Sigmoid colon (tissue), 7 donors: ENCODE data around the gene SOAT2. TPM values are rescaled to one million over a fixed set of nuclear protein-coding genes. Genes with fewer than 3 reads are reported as not detected.

Experiments used
- DNase-seq: peaks from one replicate; pipeline ENCODE4 v3.0.0-alpha.2; 2019
- H3K27ac ChIP-seq, 4 donors: fragments of 200-600 bp; sonication (generic); one replicate each; pipeline ENCODE4 v1.5.1; 2016 to 2019; ENCODE audit warnings: mild to moderate bottlenecking in 1 of 4
- H3K27me3 ChIP-seq, 3 donors: fragments of 200-600 bp; sonication (generic); one replicate each; pipeline ENCODE4 v1.5.1; 2019; ENCODE audit warnings: mild to moderate bottlenecking in 1 of 3
- H3K36me3 ChIP-seq, 4 donors: fragments of 200-600 bp; sonication (generic); one replicate each; pipeline ENCODE4 v1.5.1; 2016 to 2019
- H3K4me1 ChIP-seq, 4 donors: fragments of 200-600 bp; sonication (generic); one replicate each; pipeline ENCODE4 v1.5.1; 2017 to 2019
- H3K4me3 ChIP-seq, 4 donors: fragments of 200-600 bp; sonication (generic); one replicate each; pipeline ENCODE4 v1.5.1; 2017 to 2019; ENCODE audit warnings: mild to moderate bottlenecking in 2 of 4, moderate library complexity in 1 of 4
- H3K9me3 ChIP-seq, 4 donors: fragments of 200-600 bp in 3 of 4; sonication (generic) in 3 of 4; one replicate each; pipeline versions ENCODE4 v1.5.1 to v1.6.1; 2013 to 2019
- EP300 ChIP-seq, 4 donors: sonication (generic); formaldehyde crosslinking; IDR thresholded peaks; one replicate each; pipeline ENCODE4 v1.6.1; 2017; ENCODE audit warnings: antibody characterized with exemption in 4 of 4
- POLR2A ChIP-seq, 2 donors: fragments of 450-650 bp; IDR thresholded peaks; one replicate each; pipeline ENCODE4 v1.6.1; 2016; ENCODE audit warnings: antibody characterized with exemption in 2 of 2, mild to moderate bottlenecking in 2 of 2, moderate library complexity in 2 of 2
- POLR2AphosphoS5 ChIP-seq, 4 donors: sonication (generic); formaldehyde crosslinking; IDR thresholded peaks; one replicate each; pipeline ENCODE4 v1.6.1; 2017; ENCODE audit warnings: antibody characterized with exemption in 4 of 4
- WGBS, 2 donors: extraction: QIAGEN DNeasy Blood & Tissue Kit; methylation state at CpG; one replicate each; pipeline ENCODE4 v1.1.7; 2013; 5-methylcytosine and 5-hydroxymethylcytosine counted together
- intact Hi-C: fragments of 100-400 bp; cut with DNase I; formaldehyde crosslinking; loops from one replicate; pipeline ENCODE4 v1.15.1; 2023
- polyA plus RNA-seq, 3 donors: library from polyadenylated mRNA; stranded (reverse); fragments of 200-250 nt; gene quantifications; one replicate each; pipeline ENCODE4 v1.2.3, GENCODE V29; 2013
- total RNA-seq, 4 donors: library from RNA; depleted of rRNA; stranded (reverse); fragments of >200 nt; gene quantifications; one replicate each; pipeline ENCODE4 v1.1.0, GENCODE V29; 2016
- TF ChIP-seq, protein P1 (sequence below), 4 experiments: fragments of 450-650 bp in 3 of 4; fragments of 200-600 bp in 1 of 4; IDR thresholded peaks; one replicate each; pipeline ENCODE4 v1.5.1; 2016 to 2019; ENCODE audit warnings: antibody characterized with exemption in 4 of 4, mild to moderate bottlenecking in 3 of 4, moderate library complexity in 2 of 4
- donor health status: healthy with polysubstance abuse.
- donor health status: Bipolar disorder and iron deficiency.
- donor health status: healthy.

SOAT2 gene
- total and polyA plus RNA-seq, 7 donors = 0.09 to 0.55 (median 0.41) TPM; not detected in 4

DNA sequence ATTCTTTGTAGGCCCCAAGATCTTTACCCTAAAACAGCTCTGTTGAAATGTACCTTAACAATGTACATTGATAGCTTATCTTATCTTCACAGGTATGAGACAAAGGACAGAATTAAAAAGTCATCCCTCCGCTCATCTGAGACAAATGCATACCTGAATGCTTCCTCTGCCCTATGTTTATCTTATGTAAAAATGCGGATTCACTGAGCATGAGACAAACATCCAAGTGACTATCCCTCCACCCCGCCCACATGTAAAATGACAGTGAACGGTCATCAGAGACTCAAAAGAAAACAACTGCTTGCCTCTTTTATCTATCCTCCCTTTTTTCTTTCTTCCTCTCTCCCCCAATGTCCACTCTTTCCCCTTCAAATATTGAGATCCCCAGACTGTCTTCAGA, 40.1 kb downstream of the SOAT2 start:
- DNase-seq = no peak
- Histone ChIP-seq H3K27me3 (no peaks in the 10 kb centered on the region), H3K9me3 (no peaks in the 10 kb centered on the region), H3K27ac (no peak overlapping the region), H3K36me3 (no peaks in the 10 kb centered on the region), H3K4me3 (no peak overlapping the region), H3K4me1 (no peaks in the 10 kb centered on the region)
- WGBS, 2 donors = 69 to 87% methylated on average over 4 of the region's 4 CpGs
- intact Hi-C loops = no loop called here
- TF ChIP-seq, protein P1, sequence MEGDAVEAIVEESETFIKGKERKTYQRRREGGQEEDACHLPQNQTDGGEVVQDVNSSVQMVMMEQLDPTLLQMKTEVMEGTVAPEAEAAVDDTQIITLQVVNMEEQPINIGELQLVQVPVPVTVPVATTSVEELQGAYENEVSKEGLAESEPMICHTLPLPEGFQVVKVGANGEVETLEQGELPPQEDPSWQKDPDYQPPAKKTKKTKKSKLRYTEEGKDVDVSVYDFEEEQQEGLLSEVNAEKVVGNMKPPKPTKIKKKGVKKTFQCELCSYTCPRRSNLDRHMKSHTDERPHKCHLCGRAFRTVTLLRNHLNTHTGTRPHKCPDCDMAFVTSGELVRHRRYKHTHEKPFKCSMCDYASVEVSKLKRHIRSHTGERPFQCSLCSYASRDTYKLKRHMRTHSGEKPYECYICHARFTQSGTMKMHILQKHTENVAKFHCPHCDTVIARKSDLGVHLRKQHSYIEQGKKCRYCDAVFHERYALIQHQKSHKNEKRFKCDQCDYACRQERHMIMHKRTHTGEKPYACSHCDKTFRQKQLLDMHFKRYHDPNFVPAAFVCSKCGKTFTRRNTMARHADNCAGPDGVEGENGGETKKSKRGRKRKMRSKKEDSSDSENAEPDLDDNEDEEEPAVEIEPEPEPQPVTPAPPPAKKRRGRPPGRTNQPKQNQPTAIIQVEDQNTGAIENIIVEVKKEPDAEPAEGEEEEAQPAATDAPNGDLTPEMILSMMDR (IDR thresholded peaks at IDR 0.05) = no peak
- no peak for TF ChIP-seq EP300 (IDR thresholded peaks at IDR 0.05)
- TF ChIP-seq POLR2A (IDR thresholded peaks at IDR 0.05) = no peak
- TF ChIP-seq POLR2AphosphoS5 (IDR thresholded peaks at IDR 0.05) = no peak

DNA sequence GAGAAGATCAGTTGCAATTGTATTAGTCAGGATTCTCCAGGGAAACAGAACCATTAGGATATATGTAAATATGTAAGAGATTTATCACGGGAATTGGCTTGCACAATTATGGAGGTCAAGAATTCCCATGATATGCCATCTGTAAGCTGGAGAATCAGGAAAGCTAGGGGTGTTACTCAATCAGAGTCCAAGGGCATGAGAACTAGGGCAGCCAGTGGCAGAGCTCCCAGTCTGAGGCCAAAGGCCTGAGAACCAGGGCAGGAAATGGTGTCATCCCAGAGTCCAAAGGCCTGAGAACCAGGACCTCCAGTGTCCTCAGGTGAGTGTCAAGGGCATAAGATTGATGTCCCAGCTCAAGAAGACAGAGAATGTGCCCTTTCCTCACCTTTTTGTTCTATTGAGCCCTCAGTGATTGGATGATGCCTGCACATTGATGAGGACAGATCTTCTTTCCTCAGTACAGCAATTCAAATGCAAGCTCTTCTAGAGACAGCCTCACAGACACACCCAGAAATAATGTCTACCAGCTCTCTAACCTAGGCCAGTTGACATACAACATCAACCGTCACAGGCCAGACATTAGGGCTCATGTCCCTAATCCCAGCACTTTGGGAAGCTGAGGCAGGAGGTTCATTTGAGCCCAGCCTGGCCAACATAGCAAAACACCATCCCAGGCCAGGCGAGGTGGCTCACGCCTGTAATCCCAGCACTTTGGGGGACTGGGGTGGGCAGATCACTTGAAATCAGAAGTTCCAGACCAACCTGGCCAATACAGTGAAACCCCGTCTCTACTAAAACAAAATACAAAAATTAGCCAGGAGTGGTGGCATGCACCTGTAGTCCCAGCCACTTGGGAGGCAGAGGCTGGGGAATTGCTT, 42.3 kb downstream of the SOAT2 start:
- Histone ChIP-seq H3K4me3 (no peak overlapping the region), H3K4me1 (no peaks in the 10 kb centered on the region), H3K9me3 (no peaks in the 10 kb centered on the region), H3K27me3 (no peaks in the 10 kb centered on the region), H3K36me3 (no peaks in the 10 kb centered on the region), H3K27ac (no peak overlapping the region)
- TF ChIP-seq, protein P1 (IDR thresholded peaks at IDR 0.05) = no peak
- TF ChIP-seq POLR2AphosphoS5 (IDR thresholded peaks at IDR 0.05) (no peak), POLR2A (IDR thresholded peaks at IDR 0.05) (no peak), EP300 (IDR thresholded peaks at IDR 0.05) (no peak)
- intact Hi-C loops = no loop called here
- whole genome bisulfite sequencing, 2 donors = 91 to 93% methylated on average over 5 of the region's 5 CpGs
- no peak for DNase-seq

DNA sequence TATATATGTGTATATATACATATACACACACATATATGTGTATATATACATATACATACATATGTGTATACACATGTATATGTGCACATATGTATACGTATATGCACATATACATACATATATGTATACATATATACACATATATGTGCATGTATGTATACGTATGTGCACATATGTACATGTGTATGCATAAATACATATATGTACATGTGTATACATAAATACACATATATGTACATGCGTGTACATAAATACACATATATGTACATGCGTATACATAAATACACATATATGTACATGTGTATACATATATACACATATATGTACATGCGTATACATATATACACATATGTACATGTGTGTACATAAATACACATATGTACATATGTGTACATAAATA, 43.9 kb downstream of the SOAT2 start:
- DNase-seq = no peak
- TF ChIP-seq EP300 (IDR thresholded peaks at IDR 0.05) (no peak), POLR2AphosphoS5 (IDR thresholded peaks at IDR 0.05) (no peak), POLR2A (IDR thresholded peaks at IDR 0.05) (no peak)
- TF ChIP-seq, protein P1 (IDR thresholded peaks at IDR 0.05) = no peak
- intact Hi-C loops = no loop called here

DNA sequence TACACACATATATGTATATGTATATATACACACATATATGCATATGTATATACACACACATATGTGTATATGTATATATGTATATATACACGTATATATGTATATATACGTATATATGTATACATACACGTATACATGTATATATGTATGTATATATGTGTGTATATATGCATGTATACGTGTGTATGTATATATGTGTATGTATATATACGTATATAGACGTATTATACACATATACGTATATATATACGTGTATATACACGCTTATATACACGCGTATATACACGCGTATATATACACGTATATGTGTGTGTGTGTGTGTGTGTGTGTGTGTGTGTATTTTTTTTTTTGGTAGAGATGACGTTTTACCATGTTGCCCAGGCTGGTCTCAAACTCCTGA, 44.4 kb downstream of the SOAT2 start:
- intact Hi-C loops = no loop called here
- H3K27ac ChIP-seq = no peak overlapping the region
- H3K9me3 ChIP-seq = no peaks in the 10 kb centered on the region
- TF ChIP-seq POLR2AphosphoS5 (IDR thresholded peaks at IDR 0.05) (no peak), EP300 (IDR thresholded peaks at IDR 0.05) (no peak), POLR2A (IDR thresholded peaks at IDR 0.05) (no peak)
- TF ChIP-seq, protein P1 (IDR thresholded peaks at IDR 0.05) = no peak
- no peak for DNase-seq
- 91 to 92% methylated on average over 15 of the region's 15 CpGs for WGBS, 2 donors
- H3K36me3 ChIP-seq = no peaks in the 10 kb centered on the region
- H3K27me3 ChIP-seq = no peaks in the 10 kb centered on the region
- H3K4me1 ChIP-seq = no peaks in the 10 kb centered on the region
- no peak overlapping the region for H3K4me3 ChIP-seq

More for the DNA sequence above, 43.9 kb downstream of the SOAT2 start:
- Histone ChIP-seq H3K9me3 (no peaks in the 10 kb centered on the region), H3K4me3 (no peak overlapping the region), H3K4me1 (no peaks in the 10 kb centered on the region), H3K36me3 (no peaks in the 10 kb centered on the region), H3K27ac (no peak overlapping the region), H3K27me3 (no peaks in the 10 kb centered on the region)
- WGBS, 2 donors = 92 to 95% methylated on average over 5 of the region's 5 CpGs
